H9 (cell line): ENCODE measurements around the gene HAPLN1. TPM values are rescaled to one million over a fixed set of nuclear protein-coding genes. Genes with fewer than 3 reads are reported as not detected.

Source experiments
- DNase-seq: peaks from one replicate; pipeline ENCODE4 v3.0.0-alpha.2; 2017
- H2AFZ ChIP-seq: one replicate; pipeline ENCODE4 v1.6.1; 2013; ENCODE audit warnings: mild to moderate bottlenecking, low read length, control low read depth, moderate library complexity
- H2AK5ac ChIP-seq: 2 replicates; pipeline ENCODE4 v1.6.1; 2013; ENCODE audit warnings: low read length, control low read depth, mixed read lengths; ENCODE audit not compliant: insufficient read length
- H2BK120ac ChIP-seq: one replicate; pipeline ENCODE4 v1.6.1; 2013; ENCODE audit warnings: low read depth, mild to moderate bottlenecking, low read length, control low read depth, inconsistent platforms; ENCODE audit not compliant: poor library complexity, severe bottlenecking
- H2BK12ac ChIP-seq: 2 replicates; pipeline ENCODE4 v1.6.1; 2013; ENCODE audit warnings: low read length, control low read depth, mixed read lengths, low read depth; ENCODE audit not compliant: insufficient read length
- H2BK15ac ChIP-seq: 2 replicates; pipeline ENCODE4 v1.6.1; 2013; ENCODE audit warnings: low read depth, low read length, control low read depth
- H2BK20ac ChIP-seq: one replicate; pipeline ENCODE4 v1.6.1; 2013; ENCODE audit warnings: low read depth, mild to moderate bottlenecking, low read length, control low read depth, inconsistent platforms; ENCODE audit not compliant: poor library complexity, severe bottlenecking
- H2BK5ac ChIP-seq: 2 replicates; pipeline ENCODE4 v1.6.1; 2013; ENCODE audit warnings: low read length, control low read depth, mixed read lengths; ENCODE audit not compliant: insufficient read length
- H3K14ac ChIP-seq: 2 replicates; pipeline ENCODE4 v1.6.1; 2013; ENCODE audit warnings: low read length, control low read depth; ENCODE audit not compliant: insufficient read depth
- H3K18ac ChIP-seq: 2 replicates; pipeline ENCODE4 v1.6.1; 2013; ENCODE audit warnings: low read depth, mild to moderate bottlenecking, mixed read lengths, low read length, control low read depth; ENCODE audit not compliant: insufficient read length
- H3K23ac ChIP-seq: 2 replicates; pipeline ENCODE4 v1.6.1; 2013; ENCODE audit warnings: low read length, control low read depth, mixed read lengths, low read depth; ENCODE audit not compliant: insufficient read length
- H3K23me2 ChIP-seq: 2 replicates; pipeline ENCODE4 v1.6.1; 2013; ENCODE audit warnings: low read depth, mild to moderate bottlenecking, mixed read lengths, low read length, control low read depth; ENCODE audit not compliant: insufficient read length, poor library complexity, severe bottlenecking
- H3K27ac ChIP-seq: 2 replicates; pipeline ENCODE4 v1.5.1; 2013; ENCODE audit warnings: low read length, control low read depth, mixed read lengths, low read depth; ENCODE audit not compliant: insufficient read length
- H3K27me3 ChIP-seq: 2 replicates; pipeline ENCODE4 v1.6.1; 2013; ENCODE audit warnings: low read length, control low read depth, inconsistent platforms; ENCODE audit not compliant: insufficient read depth
- H3K4ac ChIP-seq: 2 replicates; pipeline ENCODE4 v1.6.1; 2013; ENCODE audit warnings: low read depth, mild to moderate bottlenecking, control low read depth, inconsistent platforms, low read length, moderate library complexity
- H3K4me1 ChIP-seq: 2 replicates; pipeline ENCODE4 v1.6.1; 2013; ENCODE audit warnings: low read length, control low read depth, inconsistent platforms; ENCODE audit not compliant: insufficient read depth
- H3K4me2 ChIP-seq: 2 replicates; pipeline ENCODE4 v1.6.1; 2013; ENCODE audit warnings: low read length, control low read depth, mixed read lengths; ENCODE audit not compliant: insufficient read length, insufficient read depth
- H3K56ac ChIP-seq: 2 replicates; pipeline ENCODE4 v1.6.1; 2013; ENCODE audit warnings: low read depth, mild to moderate bottlenecking, mixed read lengths, low read length, control low read depth; ENCODE audit not compliant: insufficient read length
- H3K79me1 ChIP-seq: 2 replicates; pipeline ENCODE4 v1.6.1; 2013; ENCODE audit warnings: low read depth, mild to moderate bottlenecking, moderate library complexity, low read length, control low read depth, inconsistent platforms; ENCODE audit not compliant: insufficient read depth, poor library complexity, severe bottlenecking
- H3K79me2 ChIP-seq: 2 replicates; pipeline ENCODE4 v1.6.1; 2013; ENCODE audit warnings: low read length, control low read depth, inconsistent platforms; ENCODE audit not compliant: insufficient read depth
- H3K9ac ChIP-seq: 2 replicates; pipeline ENCODE4 v1.6.1; 2013; ENCODE audit warnings: low read length, control low read depth, mixed read lengths; ENCODE audit not compliant: insufficient read length; ENCODE audit errors: extremely low read depth
- H3K9me3 ChIP-seq: one replicate; pipeline ENCODE4 v1.6.1; 2013; ENCODE audit warnings: low read depth, low read length, inconsistent platforms; ENCODE audit not compliant: control insufficient read depth
- H3T11ph ChIP-seq: one replicate; pipeline ENCODE4 v1.6.1; 2013; ENCODE audit warnings: mild to moderate bottlenecking, low read length, control low read depth, inconsistent platforms
- H4K20me1 ChIP-seq: one replicate; pipeline ENCODE4 v1.6.1; 2013; ENCODE audit not compliant: control insufficient read depth, insufficient read length, insufficient read depth
- H4K5ac ChIP-seq: 2 replicates; pipeline ENCODE4 v1.6.1; 2013; ENCODE audit warnings: low read depth, mild to moderate bottlenecking, mixed read lengths, low read length, control low read depth; ENCODE audit not compliant: insufficient read length
- H4K8ac ChIP-seq: replicated peaks from 2 replicates; pipeline ENCODE4 v1.6.1; 2013; ENCODE audit warnings: low read length, control low read depth, mixed read lengths, low read depth; ENCODE audit not compliant: insufficient read length
- H4K91ac ChIP-seq: 2 replicates; pipeline ENCODE4 v1.6.1; 2013; ENCODE audit warnings: low read depth, mild to moderate bottlenecking, moderate library complexity, mixed read lengths, low read length, control low read depth; ENCODE audit not compliant: insufficient read length
- H3K27ac Mint-ChIP-seq, 3 experiments: 2 replicates in 2 of 3; 3 replicates in 1 of 3; pipeline ENCODE4 v1.8.0; 2020 to 2021; ENCODE audit warnings: mixed read lengths in 3 of 3, mild to moderate bottlenecking in 1 of 3, moderate library complexity in 1 of 3
- H3K27me3 Mint-ChIP-seq: 2 replicates; pipeline ENCODE4 v1.8.0; 2021; ENCODE audit warnings: low read depth, mild to moderate bottlenecking, moderate library complexity, mixed read lengths
- H3K36me3 Mint-ChIP-seq, 3 experiments: 2 replicates in 2 of 3; 3 replicates in 1 of 3; pipeline ENCODE4 v1.8.0; 2020 to 2021; ENCODE audit warnings: low read depth in 3 of 3, mixed read lengths in 3 of 3; ENCODE audit not compliant: insufficient read depth in 1 of 3
- H3K4me1 Mint-ChIP-seq, 2 experiments: 2 replicates each; pipeline ENCODE4 v1.8.0; 2020; ENCODE audit warnings: mixed read lengths in 2 of 2
- H3K4me3 Mint-ChIP-seq, 2 experiments: 2 replicates in 1 of 2; 3 replicates in 1 of 2; pipeline ENCODE4 v1.8.0; 2020 to 2021; ENCODE audit warnings: mild to moderate bottlenecking in 2 of 2, mixed read lengths in 2 of 2, moderate library complexity in 1 of 2
- H3K9me3 Mint-ChIP-seq, 2 experiments: 2 replicates in 1 of 2; 3 replicates in 1 of 2; pipeline ENCODE4 v1.8.0; 2020; ENCODE audit warnings: mild to moderate bottlenecking in 2 of 2, mixed read lengths in 2 of 2, moderate library complexity in 1 of 2
- WGBS: extraction: QIAGEN DNeasy Blood & Tissue Kit; methylation state at CpG from one replicate; pipeline ENCODE4 v1.1.7; 2013; ENCODE audit warnings: missing lambda C conversion rate, low lambda C conversion rate, mixed read lengths; ENCODE audit not compliant: insufficient read length; ENCODE audit errors: extremely low coverage; 5-methylcytosine and 5-hydroxymethylcytosine counted together
- total RNA-seq: library from RNA; stranded (reverse); gene quantifications from 2 replicates; pipeline ENCODE4 v1.2.1, GENCODE V29; 2021
- TF ChIP-seq, protein P1 (sequence below): fragments of 200-600 bp; sonication (generic); conservative IDR thresholded peaks from 3 replicates; pipeline ENCODE4 v1.8.0; 2021; ENCODE audit warnings: antibody characterized with exemption, mild to moderate bottlenecking

Gene HAPLN1
- total RNA-seq, 1 experiment from 2014 or later: 0.22 TPM

- no peak overlapping the region for H3T11ph ChIP-seq
- WGBS: no CpG with 5 or more reads among the region's 4 CpGs
- no peak overlapping the region for H3K27ac Mint-ChIP-seq
- H2BK20ac ChIP-seq: no peak overlapping the region
- no peaks in the 10 kb centered on the region; the same call in 1 of the 2 replicates for H3K27me3 Mint-ChIP-seq
- H2BK12ac ChIP-seq: no peak overlapping the region
- TF ChIP-seq, protein P1, sequence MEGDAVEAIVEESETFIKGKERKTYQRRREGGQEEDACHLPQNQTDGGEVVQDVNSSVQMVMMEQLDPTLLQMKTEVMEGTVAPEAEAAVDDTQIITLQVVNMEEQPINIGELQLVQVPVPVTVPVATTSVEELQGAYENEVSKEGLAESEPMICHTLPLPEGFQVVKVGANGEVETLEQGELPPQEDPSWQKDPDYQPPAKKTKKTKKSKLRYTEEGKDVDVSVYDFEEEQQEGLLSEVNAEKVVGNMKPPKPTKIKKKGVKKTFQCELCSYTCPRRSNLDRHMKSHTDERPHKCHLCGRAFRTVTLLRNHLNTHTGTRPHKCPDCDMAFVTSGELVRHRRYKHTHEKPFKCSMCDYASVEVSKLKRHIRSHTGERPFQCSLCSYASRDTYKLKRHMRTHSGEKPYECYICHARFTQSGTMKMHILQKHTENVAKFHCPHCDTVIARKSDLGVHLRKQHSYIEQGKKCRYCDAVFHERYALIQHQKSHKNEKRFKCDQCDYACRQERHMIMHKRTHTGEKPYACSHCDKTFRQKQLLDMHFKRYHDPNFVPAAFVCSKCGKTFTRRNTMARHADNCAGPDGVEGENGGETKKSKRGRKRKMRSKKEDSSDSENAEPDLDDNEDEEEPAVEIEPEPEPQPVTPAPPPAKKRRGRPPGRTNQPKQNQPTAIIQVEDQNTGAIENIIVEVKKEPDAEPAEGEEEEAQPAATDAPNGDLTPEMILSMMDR: no peak
- H3K56ac ChIP-seq: no peak overlapping the region
- no peak overlapping the region for H2AFZ ChIP-seq
- H3K4me1 Mint-ChIP-seq: peaks cover 33 to 34% of the 10 kb centered on the region in 2 experiments
- H3K4ac ChIP-seq: no peak overlapping the region
- H3K4me1 ChIP-seq: peaks cover 7% of the 10 kb centered on the region; the same call in 1 of the 2 replicates
- H3K18ac ChIP-seq: no peak overlapping the region
- H4K5ac ChIP-seq: no peak overlapping the region
- H3K9me3 ChIP-seq: no peaks in the 10 kb centered on the region
- no peak for DNase-seq
- no peak overlapping the region for H2AK5ac ChIP-seq
- no peak overlapping the region for H3K4me2 ChIP-seq
- H2BK15ac ChIP-seq: no peak overlapping the region
- H3K9me3 Mint-ChIP-seq: no peaks in the 10 kb centered on the region; a peak in 1 of 5 replicates
- H3K23ac ChIP-seq: no peak overlapping the region
- no peaks in the 10 kb centered on the region for H3K36me3 Mint-ChIP-seq
- H2BK120ac ChIP-seq: no peak overlapping the region
- H4K20me1 ChIP-seq: no peaks in the 10 kb centered on the region
- no peaks in the 10 kb centered on the region for H3K27me3 ChIP-seq
- H3K4me3 Mint-ChIP-seq: no peak overlapping the region
- H3K23me2 ChIP-seq: no peaks in the 10 kb centered on the region
- no peaks in the 10 kb centered on the region for H3K79me1 ChIP-seq
- no peak overlapping the region for H3K27ac ChIP-seq
- H3K79me2 ChIP-seq: no peaks in the 10 kb centered on the region
- H4K8ac ChIP-seq: no peak overlapping the region
- no peak overlapping the region for H3K14ac ChIP-seq
- H4K91ac ChIP-seq: no peak overlapping the region
- no peak overlapping the region for H2BK5ac ChIP-seq
- no peak overlapping the region for H3K9ac ChIP-seq
These were observed 32.4 kb downstream of the HAPLN1 start for GRCh38 chr5:83688281-83688680.
